ENCODE data around the gene GREM2. TPM values are rescaled to one million over a fixed set of nuclear protein-coding genes. Genes with fewer than 3 reads are reported as not detected.

GREM2 gene
- total RNA-seq, 1 donor from 2014 or later: not detected

GRCh38 chr1:240526312-240526711 lies 85.6 kb downstream of the GREM2 start:
- Mint-ChIP-seq H3K4me1 (no peaks in the 10 kb centered on the region), H3K27ac (no peak overlapping the region), H3K27me3 (no peaks in the 10 kb centered on the region), H3K4me3 (no peak overlapping the region), H3K9me3 (no peaks in the 10 kb centered on the region), H3K36me3 (ENCODE audit: low read depth) (no peaks in the 10 kb centered on the region)
- DNase-seq: no peak
- POLR2A ChIA-PET: no interaction called here
- CTCF ChIA-PET: no interaction called here
- intact Hi-C loops (cut with micrococcal nuclease): no loop called here
- ATAC-seq (ENCODE audit: low read depth): no peak
- TF ChIP-seq CTCF (IDR thresholded peaks at IDR 0.05): no peak

GRCh38 chr1:240524356-240525069 lies 87.4 kb downstream of the GREM2 start:
- no peak for ATAC-seq (ENCODE audit: low read depth)
- CTCF ChIA-PET: interaction anchor here (0.6 kb wide), 1 partner anchor 95 kb away, joined by 3 read pairs; no protein-coding TSS in a partner anchor
- Mint-ChIP-seq H3K4me3 (no peak overlapping the region), H3K36me3 (ENCODE audit: low read depth) (no peaks in the 10 kb centered on the region), H3K27ac (no peak overlapping the region), H3K9me3 (no peaks in the 10 kb centered on the region), H3K27me3 (no peaks in the 10 kb centered on the region), H3K4me1 (no peaks in the 10 kb centered on the region)
- intact Hi-C loops (cut with micrococcal nuclease): no loop called here
- no peak for TF ChIP-seq CTCF (IDR thresholded peaks at IDR 0.05)
- DNase-seq: no peak
- POLR2A ChIA-PET: no interaction called here

GRCh38 chr1:240522122-240522822 lies 89.7 kb downstream of the GREM2 start:
- no peak for ATAC-seq (ENCODE audit: low read depth)
- no peak overlapping the region for H3K4me3 Mint-ChIP-seq
- intact Hi-C loops (cut with micrococcal nuclease): no loop called here
- H3K36me3 Mint-ChIP-seq (ENCODE audit: low read depth): no peaks in the 10 kb centered on the region
- H3K4me1 Mint-ChIP-seq: no peaks in the 10 kb centered on the region
- TF ChIP-seq CTCF (IDR thresholded peaks at IDR 0.05): no peak
- no peaks in the 10 kb centered on the region for H3K9me3 Mint-ChIP-seq
- no peak for DNase-seq
- ChIA-PET POLR2A (no interaction called here), CTCF (no interaction called here)
- H3K27me3 Mint-ChIP-seq: no peaks in the 10 kb centered on the region
- H3K27ac Mint-ChIP-seq: no peak overlapping the region

- DNase-seq (no peak), ATAC-seq (ENCODE audit: low read depth) (no peak)
- no peaks in the 10 kb centered on the region for H3K9me3 Mint-ChIP-seq
- no peak overlapping the region for H3K4me3 Mint-ChIP-seq
- no peaks in the 10 kb centered on the region for H3K4me1 Mint-ChIP-seq
- no peaks in the 10 kb centered on the region for H3K27me3 Mint-ChIP-seq
- H3K27ac Mint-ChIP-seq: no peak overlapping the region
- POLR2A ChIA-PET: no interaction called here
- CTCF ChIA-PET: no interaction called here
- intact Hi-C loops (cut with micrococcal nuclease): no loop called here
- H3K36me3 Mint-ChIP-seq (ENCODE audit: low read depth): no peaks in the 10 kb centered on the region
- no peak for TF ChIP-seq CTCF (IDR thresholded peaks at IDR 0.05)
Observed at GRCh38 chr1:240517891-240518290, 94.1 kb downstream of the GREM2 start.

GRCh38 chr1:240516069-240516468 lies 95.9 kb downstream of the GREM2 start:
- POLR2A ChIA-PET: no interaction called here
- intact Hi-C loops (cut with micrococcal nuclease): no loop called here
- no peak for TF ChIP-seq CTCF (IDR thresholded peaks at IDR 0.05)

More at GRCh38 chr1:240516069-240516468, 95.9 kb downstream of the GREM2 start:
- Mint-ChIP-seq H3K4me1 (no peaks in the 10 kb centered on the region), H3K27ac (no peak overlapping the region), H3K9me3 (no peaks in the 10 kb centered on the region), H3K36me3 (ENCODE audit: low read depth) (no peaks in the 10 kb centered on the region), H3K27me3 (no peaks in the 10 kb centered on the region), H3K4me3 (no peak overlapping the region)
- ATAC-seq (ENCODE audit: low read depth) (no peak), DNase-seq (no peak)
- CTCF ChIA-PET: no interaction called here
